Testis (tissue), 3 donors: ENCODE results near the gene DUSP3. TPM values are rescaled to one million over a fixed set of nuclear protein-coding genes. Genes with fewer than 3 reads are reported as not detected.
A peak's percentile ranks its signal among the peaks of the same experiment; 100 is the strongest.

Experiments used
- DNase-seq: peaks from one replicate; pipeline ENCODE4 v3.0.0-alpha.2; 2019
- H3K27ac ChIP-seq, 2 donors: fragments of 200-600 bp; sonication (generic); one replicate each; pipeline ENCODE4 v1.5.1; 2019
- H3K27me3 ChIP-seq: fragments of 200-600 bp; sonication (generic); one replicate; pipeline ENCODE4 v1.5.1; 2019
- H3K36me3 ChIP-seq: fragments of 200-600 bp; sonication (generic); one replicate; pipeline ENCODE4 v1.5.1; 2017; ENCODE audit warnings: low read depth; ENCODE audit errors: missing control alignments
- H3K4me1 ChIP-seq: fragments of 200-600 bp; sonication (generic); one replicate; pipeline ENCODE4 v1.5.1; 2019
- H3K4me3 ChIP-seq, 2 donors: fragments of 200-600 bp; sonication (generic); one replicate each; pipeline ENCODE4 v1.5.1; 2017 to 2019
- H3K9me3 ChIP-seq: fragments of 200-600 bp; sonication (generic); one replicate; pipeline ENCODE4 v1.5.1; 2017
- POLR2A ChIP-seq: fragments of 450-650 bp; IDR thresholded peaks from one replicate; pipeline ENCODE4 v1.6.1; 2017; ENCODE audit warnings: antibody characterized with exemption, mild to moderate bottlenecking, moderate library complexity
- WGBS, 2 donors: methylation state at CpG; one replicate each; pipeline ENCODE4 v1.1.5; 2018; 5-methylcytosine and 5-hydroxymethylcytosine counted together
- intact Hi-C: fragments of 100-400 bp; cut with DNase I; formaldehyde crosslinking; loops from one replicate; pipeline ENCODE4 v1.15.1; 2023; ENCODE audit warnings: low total_unique reads
- polyA plus RNA-seq: library from polyadenylated mRNA; stranded (reverse); fragments of 350-450 nt; fragmentation: Illumina TruSeq; extraction: RNeasy Lipid Tissue Mini Kit (QIAGEN cat#74804); gene quantifications from one replicate; pipeline ENCODE4 v1.2.3, GENCODE V29; 2014; ENCODE audit warnings: low read depth, low replicate concordance; ENCODE audit not compliant: insufficient read depth
- total RNA-seq, 2 donors: library from RNA; depleted of rRNA; stranded (reverse); fragments of >200 nt; gene quantifications; one replicate each; pipeline ENCODE4 v1.2.3, GENCODE V29; 2016
- TF ChIP-seq, protein P1 (sequence below), 3 experiments: fragments of 450-650 bp in 2 of 3; fragments of 200-600 bp in 1 of 3; sonication (generic) in 1 of 3; IDR thresholded peaks; one replicate each; pipeline ENCODE4 v1.5.1; 2016 to 2019; ENCODE audit warnings: antibody characterized with exemption in 3 of 3, mild to moderate bottlenecking in 2 of 3, moderate library complexity in 1 of 3

DUSP3 gene
- total and polyA plus RNA-seq, 3 donors from 2014 or later: 54.8 to 75.1 (median 59.2) TPM

DNA sequence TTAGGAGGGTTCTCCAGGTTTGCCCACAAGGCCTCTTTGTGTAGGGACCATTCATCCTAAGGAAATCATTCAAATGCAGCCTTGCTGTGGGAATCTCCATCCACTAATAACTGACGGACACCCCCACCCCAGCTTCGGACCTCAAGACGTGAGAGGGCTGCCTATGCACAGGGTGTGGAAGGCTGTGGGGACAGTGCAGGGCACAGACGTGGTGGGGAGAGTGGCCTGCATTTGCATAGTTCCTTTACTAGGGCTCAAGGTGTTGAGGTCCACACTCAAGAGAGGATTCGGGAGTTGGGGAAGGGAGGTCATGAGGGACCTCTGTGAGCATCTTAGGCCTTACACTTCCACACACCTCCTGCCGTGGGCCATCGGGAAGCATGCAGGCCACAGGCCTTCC is 9.8 kb downstream of the DUSP3 start:
- H3K4me1 ChIP-seq: peaks cover 3% of the 10 kb centered on the region
- peak overlapping the region in 1 of 2 donors; percentile 10 for H3K27ac ChIP-seq
- intact Hi-C loops: no loop called here
- 86 to 96% methylated on average over 4 to 7 of the region's 7 CpGs for WGBS, 2 donors
- H3K36me3 ChIP-seq: no peaks in the 10 kb centered on the region
- no peaks in the 10 kb centered on the region for H3K27me3 ChIP-seq
- H3K9me3 ChIP-seq: no peaks in the 10 kb centered on the region
- TF ChIP-seq, protein P1, sequence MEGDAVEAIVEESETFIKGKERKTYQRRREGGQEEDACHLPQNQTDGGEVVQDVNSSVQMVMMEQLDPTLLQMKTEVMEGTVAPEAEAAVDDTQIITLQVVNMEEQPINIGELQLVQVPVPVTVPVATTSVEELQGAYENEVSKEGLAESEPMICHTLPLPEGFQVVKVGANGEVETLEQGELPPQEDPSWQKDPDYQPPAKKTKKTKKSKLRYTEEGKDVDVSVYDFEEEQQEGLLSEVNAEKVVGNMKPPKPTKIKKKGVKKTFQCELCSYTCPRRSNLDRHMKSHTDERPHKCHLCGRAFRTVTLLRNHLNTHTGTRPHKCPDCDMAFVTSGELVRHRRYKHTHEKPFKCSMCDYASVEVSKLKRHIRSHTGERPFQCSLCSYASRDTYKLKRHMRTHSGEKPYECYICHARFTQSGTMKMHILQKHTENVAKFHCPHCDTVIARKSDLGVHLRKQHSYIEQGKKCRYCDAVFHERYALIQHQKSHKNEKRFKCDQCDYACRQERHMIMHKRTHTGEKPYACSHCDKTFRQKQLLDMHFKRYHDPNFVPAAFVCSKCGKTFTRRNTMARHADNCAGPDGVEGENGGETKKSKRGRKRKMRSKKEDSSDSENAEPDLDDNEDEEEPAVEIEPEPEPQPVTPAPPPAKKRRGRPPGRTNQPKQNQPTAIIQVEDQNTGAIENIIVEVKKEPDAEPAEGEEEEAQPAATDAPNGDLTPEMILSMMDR (IDR thresholded peaks at IDR 0.05): no peak
- TF ChIP-seq POLR2A: no peak
- no peak for DNase-seq
- H3K4me3 ChIP-seq: no peak overlapping the region

DNA sequence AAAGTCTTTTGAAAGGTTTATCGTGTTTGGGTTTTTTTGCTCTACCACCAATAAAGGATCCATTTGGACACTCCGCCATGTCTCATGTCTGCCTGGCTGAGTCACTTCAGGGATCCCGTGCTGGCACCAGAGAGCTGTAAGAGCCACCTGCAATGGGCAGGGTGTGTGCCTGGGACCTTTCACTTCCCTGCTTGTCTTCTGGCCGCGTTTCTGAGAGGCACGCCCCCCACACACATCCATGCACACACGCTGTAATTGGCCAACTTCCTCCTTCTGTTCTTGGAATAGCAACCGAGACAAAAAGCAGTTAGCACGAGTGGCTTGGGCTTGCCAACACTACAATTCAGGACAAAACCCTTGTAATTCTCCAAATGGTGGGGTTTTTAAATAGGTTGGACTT is 10.4 kb downstream of the DUSP3 start:
- Histone ChIP-seq H3K27me3 (no peaks in the 10 kb centered on the region), H3K4me3 (no peak overlapping the region), H3K9me3 (no peaks in the 10 kb centered on the region), H3K36me3 (no peaks in the 10 kb centered on the region), H3K4me1 (peaks cover 3% of the 10 kb centered on the region), H3K27ac (peak overlapping the region in 1 of 2 donors; percentile 10)
- 56 to 58% methylated on average over 9 of the region's 9 CpGs for WGBS, 2 donors
- intact Hi-C loops: no loop called here
- TF ChIP-seq POLR2A: no peak
- TF ChIP-seq, protein P1 (IDR thresholded peaks at IDR 0.05): no peak
- DNase-seq: peak; percentile 57

DNA sequence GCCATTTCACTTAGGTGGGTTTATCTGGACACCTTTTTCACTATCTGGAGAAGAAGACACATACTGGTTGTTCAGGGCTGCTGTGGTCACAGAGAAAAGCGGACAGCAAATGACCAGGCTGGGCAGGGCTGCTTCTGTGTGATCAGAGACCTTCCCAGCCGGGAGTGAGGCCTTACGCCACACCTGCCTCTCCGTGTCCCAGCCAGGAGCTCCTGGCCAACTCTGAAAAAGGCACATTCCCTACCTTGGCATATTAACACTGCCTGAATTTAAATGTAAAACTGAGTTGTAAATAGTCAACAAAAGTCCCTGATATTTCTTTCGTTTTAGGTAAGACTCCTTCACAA is 11.1 kb downstream of the DUSP3 start:
- no peak for TF ChIP-seq POLR2A
- WGBS, 2 donors: 33 to 79% methylated on average over 2 to 5 of the region's 5 CpGs
- no peak for DNase-seq
- Histone ChIP-seq H3K36me3 (no peaks in the 10 kb centered on the region), H3K9me3 (no peaks in the 10 kb centered on the region), H3K4me1 (peaks cover 3% of the 10 kb centered on the region), H3K27me3 (no peaks in the 10 kb centered on the region), H3K4me3 (no peak overlapping the region), H3K27ac (no peak overlapping the region)
- intact Hi-C loops: no loop called here

DNA sequence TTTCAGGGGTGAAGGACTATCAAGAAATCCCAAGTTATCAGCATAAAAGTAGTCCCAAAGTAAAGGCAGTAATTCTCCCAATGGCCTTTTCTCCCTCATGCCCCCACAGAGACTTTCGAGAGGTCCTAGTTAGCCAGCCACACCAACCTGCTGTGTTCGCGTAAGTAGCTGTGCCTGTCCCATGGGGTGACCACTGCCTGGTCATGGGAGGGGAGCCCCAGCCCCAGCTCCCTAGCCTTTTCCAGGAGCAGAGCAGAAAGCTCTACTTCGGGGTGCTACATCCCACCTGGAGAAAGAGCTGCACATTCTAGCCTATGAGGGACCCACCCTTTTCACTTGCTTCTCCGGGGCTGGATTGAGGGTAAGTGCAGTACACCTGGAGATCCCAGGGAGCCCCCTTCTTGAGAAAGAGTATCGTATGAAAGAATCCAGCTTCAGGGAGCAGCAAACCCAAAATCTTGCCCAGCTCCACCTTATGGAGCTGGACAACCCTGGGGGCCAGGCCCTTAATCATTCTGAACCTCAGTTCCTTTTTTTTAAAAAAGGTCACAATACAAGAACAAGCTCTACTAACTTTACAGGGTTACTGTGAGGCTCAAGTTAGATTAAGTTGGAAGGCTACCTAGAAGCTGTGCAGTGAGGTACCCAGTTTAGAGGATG is 11.6 kb downstream of the DUSP3 start:
- H3K4me3 ChIP-seq: no peak overlapping the region
- intact Hi-C loops: no loop called here
- 76 to 83% methylated on average over 6 of the region's 6 CpGs for WGBS, 2 donors
- peaks cover 3% of the 10 kb centered on the region for H3K4me1 ChIP-seq
- H3K27me3 ChIP-seq: no peaks in the 10 kb centered on the region
- H3K9me3 ChIP-seq: no peaks in the 10 kb centered on the region
- H3K36me3 ChIP-seq: no peaks in the 10 kb centered on the region
- H3K27ac ChIP-seq: no peak overlapping the region
- TF ChIP-seq, protein P1 (IDR thresholded peaks at IDR 0.05): no peak
- TF ChIP-seq POLR2A: no peak
- no peak for DNase-seq

DNA sequence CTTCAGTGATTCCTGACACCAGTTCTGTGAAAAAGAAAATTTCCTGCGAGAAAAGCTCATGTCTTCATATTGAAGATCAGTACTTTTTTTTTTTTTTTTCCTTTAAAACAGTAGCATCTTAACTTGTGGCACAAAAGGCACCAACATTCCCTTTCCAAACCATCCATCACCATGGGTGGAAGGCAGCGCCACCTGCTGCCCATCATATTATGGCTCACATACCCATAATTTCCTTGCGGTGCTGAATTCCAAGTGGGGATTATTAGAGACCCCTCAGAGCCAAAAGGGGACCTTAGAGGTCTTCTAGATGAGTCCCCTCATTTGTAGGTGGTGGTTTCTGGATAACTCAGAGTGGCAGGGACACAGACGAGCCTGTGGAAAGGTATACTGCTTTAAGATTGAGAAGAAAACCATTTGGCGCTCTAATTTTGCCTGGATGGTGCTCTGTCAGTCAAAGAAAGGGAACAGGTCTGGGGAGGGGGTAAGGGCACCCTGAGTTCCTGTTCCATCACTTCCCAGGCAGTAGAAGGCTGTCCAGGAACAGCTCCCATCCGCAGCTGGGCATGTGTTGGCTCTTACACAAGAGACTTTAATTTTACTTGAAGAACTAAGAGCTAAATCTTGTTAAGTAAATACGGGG is 12.2 kb downstream of the DUSP3 start:
- peak; percentile 83 for DNase-seq
- no peaks in the 10 kb centered on the region for H3K36me3 ChIP-seq
- WGBS, 2 donors: 54 to 58% methylated on average over 7 of the region's 7 CpGs
- H3K27me3 ChIP-seq: no peaks in the 10 kb centered on the region
- H3K4me3 ChIP-seq: no peak overlapping the region
- H3K4me1 ChIP-seq: peaks cover 3% of the 10 kb centered on the region
- H3K27ac ChIP-seq: no peak overlapping the region
- no peak for TF ChIP-seq POLR2A
- TF ChIP-seq, protein P1 (IDR thresholded peaks at IDR 0.05): peak; percentile 50 to 91 (median 79)
- H3K9me3 ChIP-seq: no peaks in the 10 kb centered on the region
- intact Hi-C loops: no loop called here
